ENCODE measurements around the gene GNLY.

The GNLY gene

GRCh38 chr2:85705680-85706039 is 11.5 kb downstream of the GNLY start:
- peak; percentile 92 for DNase-seq (ENCODE audit: extremely low read depth, low read depth)
- no peak for TF ChIP-seq CTCF (IDR thresholded peaks at IDR 0.05; ENCODE audit: low read depth, low read length)

GRCh38 chr2:85706063-85706462 is 11.9 kb downstream of the GNLY start:
- no peak for DNase-seq (ENCODE audit: extremely low read depth, low read depth)
- TF ChIP-seq CTCF (IDR thresholded peaks at IDR 0.05; ENCODE audit: low read depth, low read length), result no peak

- no peak for DNase-seq (ENCODE audit: extremely low read depth, low read depth)
- no peak for TF ChIP-seq CTCF (IDR thresholded peaks at IDR 0.05; ENCODE audit: low read depth, low read length)
Measured at GRCh38 chr2:85706599-85707296, 12.6 kb downstream of the GNLY start.

- peak; percentile 80 for TF ChIP-seq CTCF (IDR thresholded peaks at IDR 0.05; ENCODE audit: low read depth, low read length)
- peak; percentile 70 for DNase-seq (ENCODE audit: extremely low read depth, low read depth)
Measured at GRCh38 chr2:85707304-85707703, 13.1 kb downstream of the GNLY start.

- TF ChIP-seq CTCF (IDR thresholded peaks at IDR 0.05; ENCODE audit: low read depth, low read length), result no peak
Measured at GRCh38 chr2:85708641-85709040, 14.5 kb downstream of the GNLY start.

GRCh38 chr2:85709401-85709811 is 15.2 kb downstream of the GNLY start:
- TF ChIP-seq CTCF (IDR thresholded peaks at IDR 0.05; ENCODE audit: low read depth, low read length), result no peak
- no peak for DNase-seq (ENCODE audit: extremely low read depth, low read depth)

More at GRCh38 chr2:85708641-85709040, 14.5 kb downstream of the GNLY start:
- DNase-seq (ENCODE audit: extremely low read depth, low read depth), result no peak

GRCh38 chr2:85710687-85711577 is 16.8 kb downstream of the GNLY start:
- no peak for TF ChIP-seq CTCF (IDR thresholded peaks at IDR 0.05; ENCODE audit: low read depth, low read length)
- DNase-seq (ENCODE audit: extremely low read depth, low read depth), result no peak
